ENCODE results near the gene TMEM212. TPM values are rescaled to one million over a fixed set of nuclear protein-coding genes. Genes with fewer than 3 reads are reported as not detected.

TMEM212 gene
- total RNA-seq, 1 donor from 2014 or later = not detected

DNA sequence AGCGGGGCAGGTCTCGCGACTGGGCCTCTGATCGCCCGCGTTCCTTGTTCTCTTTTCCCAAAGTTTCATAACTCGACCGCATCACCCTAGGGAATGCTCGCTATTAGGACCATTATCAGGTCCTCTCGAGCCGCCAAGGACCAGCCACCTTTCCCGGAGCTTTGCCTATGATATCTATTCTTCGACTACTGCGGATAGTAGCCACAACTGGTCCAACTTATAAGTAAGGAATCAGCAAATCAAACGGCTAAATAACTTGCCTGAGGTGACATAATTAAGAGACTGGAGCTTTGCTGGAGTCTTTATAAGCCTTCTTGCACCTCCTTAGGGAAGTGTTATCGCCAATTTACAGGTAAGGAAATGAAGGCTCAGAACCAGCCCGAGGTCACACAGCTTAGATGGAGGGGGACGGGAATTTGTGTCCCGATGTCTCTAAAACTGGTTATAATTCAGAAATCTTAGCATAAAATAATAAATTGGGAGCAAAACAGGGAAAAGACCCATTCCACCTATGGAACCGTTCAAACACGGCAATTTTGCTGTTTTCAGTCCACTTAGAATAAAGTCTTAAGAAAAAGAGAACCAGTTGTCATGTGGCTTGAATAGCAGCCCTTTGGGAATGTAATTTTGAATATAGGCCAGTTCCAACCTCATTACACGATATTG, 32.4 kb upstream of the TMEM212 start:
- Histone ChIP-seq H3K27me3 (ENCODE audit: control insufficient read depth, insufficient read depth, low read length) (no peaks in the 10 kb centered on the region), H3K4me3 (ENCODE audit: low read depth, low read length) (peak overlapping the region; percentile 53), H3K36me3 (ENCODE audit: control insufficient read depth, insufficient read depth, low read length) (no peaks in the 10 kb centered on the region)
- TF ChIP-seq, protein P1, sequence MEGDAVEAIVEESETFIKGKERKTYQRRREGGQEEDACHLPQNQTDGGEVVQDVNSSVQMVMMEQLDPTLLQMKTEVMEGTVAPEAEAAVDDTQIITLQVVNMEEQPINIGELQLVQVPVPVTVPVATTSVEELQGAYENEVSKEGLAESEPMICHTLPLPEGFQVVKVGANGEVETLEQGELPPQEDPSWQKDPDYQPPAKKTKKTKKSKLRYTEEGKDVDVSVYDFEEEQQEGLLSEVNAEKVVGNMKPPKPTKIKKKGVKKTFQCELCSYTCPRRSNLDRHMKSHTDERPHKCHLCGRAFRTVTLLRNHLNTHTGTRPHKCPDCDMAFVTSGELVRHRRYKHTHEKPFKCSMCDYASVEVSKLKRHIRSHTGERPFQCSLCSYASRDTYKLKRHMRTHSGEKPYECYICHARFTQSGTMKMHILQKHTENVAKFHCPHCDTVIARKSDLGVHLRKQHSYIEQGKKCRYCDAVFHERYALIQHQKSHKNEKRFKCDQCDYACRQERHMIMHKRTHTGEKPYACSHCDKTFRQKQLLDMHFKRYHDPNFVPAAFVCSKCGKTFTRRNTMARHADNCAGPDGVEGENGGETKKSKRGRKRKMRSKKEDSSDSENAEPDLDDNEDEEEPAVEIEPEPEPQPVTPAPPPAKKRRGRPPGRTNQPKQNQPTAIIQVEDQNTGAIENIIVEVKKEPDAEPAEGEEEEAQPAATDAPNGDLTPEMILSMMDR (IDR thresholded peaks at IDR 0.05; ENCODE audit: insufficient read depth, low read length, severe bottlenecking) = no peak
- DNase-seq (ENCODE audit: low read depth) (no peak), FAIRE-seq (no peak)

DNA sequence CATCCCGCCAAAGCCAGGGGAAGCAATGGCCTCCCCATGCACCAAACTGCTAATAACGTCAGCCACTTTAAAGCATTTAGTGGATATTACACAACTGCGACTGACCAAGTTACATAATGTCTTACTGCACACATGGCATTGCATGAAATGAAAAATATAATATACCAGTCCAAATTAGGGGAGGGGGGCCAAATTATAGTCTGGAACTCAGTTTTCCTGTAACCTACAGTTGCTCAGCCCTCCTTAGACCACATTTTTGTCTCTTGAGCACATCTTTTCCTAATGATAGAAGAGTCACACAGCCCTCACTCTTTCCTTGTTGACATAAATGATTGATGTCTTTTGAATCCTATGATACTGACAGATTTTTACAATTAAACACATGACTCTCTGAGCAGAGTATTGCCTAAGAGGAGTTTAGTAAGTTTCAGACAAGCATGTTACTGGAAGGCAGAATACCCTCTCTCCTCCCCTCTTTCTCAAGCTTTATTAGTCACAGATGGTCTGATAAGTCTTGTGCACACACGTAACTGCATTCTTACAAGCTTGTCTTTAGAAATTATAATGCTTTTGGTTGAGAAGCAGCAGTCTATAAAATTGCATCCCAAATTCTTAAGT, 31.7 kb upstream of the TMEM212 start:
- Histone ChIP-seq H3K4me3 (ENCODE audit: low read depth, low read length) (no peak overlapping the region), H3K36me3 (ENCODE audit: control insufficient read depth, insufficient read depth, low read length) (no peaks in the 10 kb centered on the region), H3K27me3 (ENCODE audit: control insufficient read depth, insufficient read depth, low read length) (no peaks in the 10 kb centered on the region)
- TF ChIP-seq, protein P1 (IDR thresholded peaks at IDR 0.05; ENCODE audit: insufficient read depth, low read length, severe bottlenecking) = no peak
- peak; percentile 98 for DNase-seq (ENCODE audit: low read depth)
- no peak for FAIRE-seq

DNA sequence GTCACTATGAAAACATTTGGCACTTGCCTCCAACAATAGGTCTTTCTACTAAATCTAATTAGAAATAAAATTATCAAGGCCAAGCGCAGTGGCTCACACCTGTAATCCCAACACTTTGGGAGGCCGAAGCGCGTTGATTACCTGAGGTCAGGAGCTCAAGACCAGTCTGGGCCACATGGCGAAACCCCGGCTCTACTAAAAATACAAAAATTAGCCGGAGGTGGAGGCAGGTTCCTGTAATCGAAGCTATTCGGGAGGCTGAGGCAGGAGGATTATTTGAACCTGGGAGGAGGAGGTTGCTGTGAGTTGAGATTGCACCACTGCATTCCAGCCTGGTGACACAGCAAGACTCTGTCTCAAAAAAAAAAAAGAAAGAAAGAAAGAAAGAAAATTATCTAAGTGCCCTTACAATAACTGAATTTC, 31.2 kb upstream of the TMEM212 start:
- Histone ChIP-seq H3K27me3 (ENCODE audit: control insufficient read depth, insufficient read depth, low read length) (no peaks in the 10 kb centered on the region), H3K4me3 (ENCODE audit: low read depth, low read length) (no peak overlapping the region), H3K36me3 (ENCODE audit: control insufficient read depth, insufficient read depth, low read length) (no peaks in the 10 kb centered on the region)
- TF ChIP-seq, protein P1 (IDR thresholded peaks at IDR 0.05; ENCODE audit: insufficient read depth, low read length, severe bottlenecking) = no peak
- peak; percentile 59 for DNase-seq (ENCODE audit: low read depth)
- no peak for FAIRE-seq

DNA sequence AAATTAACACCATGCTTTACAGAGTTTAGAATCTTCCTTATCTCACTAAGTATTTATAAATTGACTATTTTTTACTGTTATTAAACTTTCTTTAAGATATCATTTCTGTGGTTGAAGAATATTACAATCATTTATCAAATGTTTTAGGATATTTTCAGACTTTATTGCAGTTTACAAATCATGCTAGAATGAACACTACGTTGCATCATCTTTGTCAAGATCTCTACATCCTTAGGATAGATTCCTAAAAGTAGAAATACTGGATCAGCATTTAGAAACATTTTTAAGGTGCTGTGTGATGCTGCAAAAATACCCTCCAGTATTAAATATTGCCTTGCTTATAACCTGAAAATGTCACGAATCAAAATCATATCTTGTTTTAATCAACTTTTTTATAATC, 30.3 kb upstream of the TMEM212 start:
- Histone ChIP-seq H3K36me3 (ENCODE audit: control insufficient read depth, insufficient read depth, low read length) (no peaks in the 10 kb centered on the region), H3K27me3 (ENCODE audit: control insufficient read depth, insufficient read depth, low read length) (no peaks in the 10 kb centered on the region), H3K4me3 (ENCODE audit: low read depth, low read length) (no peak overlapping the region)
- FAIRE-seq (no peak), DNase-seq (ENCODE audit: low read depth) (no peak)
- TF ChIP-seq, protein P1 (IDR thresholded peaks at IDR 0.05; ENCODE audit: insufficient read depth, low read length, severe bottlenecking) = no peak

DNA sequence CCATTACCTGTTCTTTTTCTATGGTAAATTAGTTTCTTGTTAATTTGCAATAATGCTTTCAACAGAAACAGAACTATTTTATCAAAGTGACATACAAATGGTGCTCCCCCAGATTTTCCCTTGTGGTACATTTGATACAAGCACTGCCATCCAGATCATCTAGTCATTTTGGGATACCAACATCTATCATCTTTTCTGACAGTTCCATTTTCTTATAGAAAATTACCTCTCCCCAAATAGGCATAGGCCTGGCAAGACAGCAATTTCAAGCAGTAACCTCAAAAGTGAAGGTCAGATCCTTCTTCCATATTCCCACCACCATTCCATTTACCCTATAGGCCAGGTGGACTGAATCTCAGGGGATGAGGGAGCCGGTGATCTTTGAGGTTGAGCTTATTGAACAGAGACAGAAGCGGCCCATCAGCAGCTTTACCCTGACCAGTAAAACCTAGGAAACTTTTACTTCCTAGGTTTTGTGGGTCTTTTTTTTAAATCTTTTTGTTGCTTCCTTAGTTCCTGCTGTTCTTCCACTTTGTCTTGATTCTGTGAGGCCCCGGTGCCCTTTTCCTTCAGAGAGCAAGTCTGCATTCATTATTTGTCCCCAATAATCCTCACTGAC, 29.8 kb upstream of the TMEM212 start:
- H3K27me3 ChIP-seq (ENCODE audit: control insufficient read depth, insufficient read depth, low read length) = no peaks in the 10 kb centered on the region
- DNase-seq (ENCODE audit: low read depth) (no peak), FAIRE-seq (no peak)
- no peak overlapping the region for H3K4me3 ChIP-seq (ENCODE audit: low read depth, low read length)
- TF ChIP-seq, protein P1 (IDR thresholded peaks at IDR 0.05; ENCODE audit: insufficient read depth, low read length, severe bottlenecking) = no peak
- H3K36me3 ChIP-seq (ENCODE audit: control insufficient read depth, insufficient read depth, low read length) = no peaks in the 10 kb centered on the region

Data from bronchial epithelial cell (primary cell).